ENCODE results near the gene VRK3.
A peak's percentile ranks its signal among the peaks of the same experiment; 100 is the strongest.

The VRK3 gene

GRCh38 chr19:49937750-49938381 lies 87.3 kb downstream of the VRK3 start:
- TF ChIP-seq, protein P1, sequence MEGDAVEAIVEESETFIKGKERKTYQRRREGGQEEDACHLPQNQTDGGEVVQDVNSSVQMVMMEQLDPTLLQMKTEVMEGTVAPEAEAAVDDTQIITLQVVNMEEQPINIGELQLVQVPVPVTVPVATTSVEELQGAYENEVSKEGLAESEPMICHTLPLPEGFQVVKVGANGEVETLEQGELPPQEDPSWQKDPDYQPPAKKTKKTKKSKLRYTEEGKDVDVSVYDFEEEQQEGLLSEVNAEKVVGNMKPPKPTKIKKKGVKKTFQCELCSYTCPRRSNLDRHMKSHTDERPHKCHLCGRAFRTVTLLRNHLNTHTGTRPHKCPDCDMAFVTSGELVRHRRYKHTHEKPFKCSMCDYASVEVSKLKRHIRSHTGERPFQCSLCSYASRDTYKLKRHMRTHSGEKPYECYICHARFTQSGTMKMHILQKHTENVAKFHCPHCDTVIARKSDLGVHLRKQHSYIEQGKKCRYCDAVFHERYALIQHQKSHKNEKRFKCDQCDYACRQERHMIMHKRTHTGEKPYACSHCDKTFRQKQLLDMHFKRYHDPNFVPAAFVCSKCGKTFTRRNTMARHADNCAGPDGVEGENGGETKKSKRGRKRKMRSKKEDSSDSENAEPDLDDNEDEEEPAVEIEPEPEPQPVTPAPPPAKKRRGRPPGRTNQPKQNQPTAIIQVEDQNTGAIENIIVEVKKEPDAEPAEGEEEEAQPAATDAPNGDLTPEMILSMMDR (conservative IDR thresholded peaks at IDR 0.05; ENCODE audit: low read depth) = peak; percentile 94
- no peak overlapping the region for H3K27ac ChIP-seq
- ChIA-PET POLR2A (ENCODE audit: low non-redundant PET) (no interaction called here), CTCF (interaction anchor here (0.6 to 1.8 kb wide), 8 partner anchors 9 to 439 kb away, joined by 3 to 14 read pairs (median 4); no protein-coding TSS in a partner anchor)
- peak; percentile 68 for DNase-seq (ENCODE audit: low spot score)

- ChIA-PET CTCF (interaction anchor here (1.8 kb wide), 1 partner anchor 13 kb away, joined by 10 read pairs; no protein-coding TSS in a partner anchor), POLR2A (ENCODE audit: low non-redundant PET) (no interaction called here)
- no peak overlapping the region for H3K27ac ChIP-seq
- DNase-seq (ENCODE audit: low spot score) = no peak
- TF ChIP-seq, protein P1 (conservative IDR thresholded peaks at IDR 0.05; ENCODE audit: low read depth) = no peak
Measured at GRCh38 chr19:49936549-49936948, 88.6 kb downstream of the VRK3 start.

GRCh38 chr19:49933643-49934042 lies 91.5 kb downstream of the VRK3 start:
- CTCF ChIA-PET = no interaction called here
- POLR2A ChIA-PET (ENCODE audit: low non-redundant PET) = no interaction called here

DNA sequence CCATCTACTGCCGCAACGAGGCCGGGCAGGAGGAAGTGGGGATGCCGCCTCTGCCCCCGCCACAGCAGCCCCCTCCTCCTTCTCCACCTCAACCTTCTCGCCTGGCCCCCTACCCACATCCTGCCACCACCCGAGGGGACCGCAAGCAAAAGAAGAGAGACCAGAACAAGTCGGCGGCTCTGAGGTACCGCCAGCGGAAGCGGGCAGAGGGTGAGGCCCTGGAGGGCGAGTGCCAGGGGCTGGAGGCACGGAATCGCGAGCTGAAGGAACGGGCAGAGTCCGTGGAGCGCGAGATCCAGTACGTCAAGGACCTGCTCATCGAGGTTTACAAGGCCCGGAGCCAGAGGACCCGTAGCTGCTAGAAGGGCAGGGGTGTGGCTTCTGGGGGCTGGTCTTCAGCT lies 92.4 kb downstream of the VRK3 start:
- H3K27ac ChIP-seq = no peak overlapping the region
- ChIA-PET CTCF (no interaction called here), POLR2A (ENCODE audit: low non-redundant PET) (no interaction called here)
- TF ChIP-seq, protein P1 (conservative IDR thresholded peaks at IDR 0.05; ENCODE audit: low read depth) = no peak
- no peak for DNase-seq (ENCODE audit: low spot score)

More at GRCh38 chr19:49933643-49934042, 91.5 kb downstream of the VRK3 start:
- DNase-seq (ENCODE audit: low spot score) = no peak
- TF ChIP-seq, protein P1 (conservative IDR thresholded peaks at IDR 0.05; ENCODE audit: low read depth) = no peak
- H3K27ac ChIP-seq = no peak overlapping the region

GRCh38 chr19:49932041-49932451 lies 93.1 kb downstream of the VRK3 start:
- DNase-seq (ENCODE audit: low spot score) = peak; percentile 84
- no peak overlapping the region for H3K27ac ChIP-seq
- ChIA-PET CTCF (no interaction called here), POLR2A (ENCODE audit: low non-redundant PET) (no interaction called here)
- TF ChIP-seq, protein P1 (conservative IDR thresholded peaks at IDR 0.05; ENCODE audit: low read depth) = no peak

- ChIA-PET POLR2A (ENCODE audit: low non-redundant PET) (no interaction called here), CTCF (no interaction called here)
- no peak for DNase-seq (ENCODE audit: low spot score)
- H3K27ac ChIP-seq = no peak overlapping the region
- TF ChIP-seq, protein P1 (conservative IDR thresholded peaks at IDR 0.05; ENCODE audit: low read depth) = no peak
Measured at GRCh38 chr19:49931293-49932040, 93.7 kb downstream of the VRK3 start.

Data from RWPE1 (cell line).